ENCODE measurements around the gene GPRIN1.

Gene GPRIN1

GRCh38 chr5:176644294-176644693, 34.3 kb upstream of the GPRIN1 start:
- in situ Hi-C loops (cut with MboI; ENCODE audit: low sequenced_read_pairs) = no loop called here

GRCh38 chr5:176643491-176644219, 33.7 kb upstream of the GPRIN1 start:
- in situ Hi-C loops (cut with MboI; ENCODE audit: low sequenced_read_pairs) = no loop called here

- in situ Hi-C loops (cut with MboI; ENCODE audit: low sequenced_read_pairs) = no loop called here
Observed at GRCh38 chr5:176642675-176643490, 32.9 kb upstream of the GPRIN1 start.

GRCh38 chr5:176640616-176641015, 30.7 kb upstream of the GPRIN1 start:
- in situ Hi-C loops (cut with MboI; ENCODE audit: low sequenced_read_pairs) = no loop called here

- in situ Hi-C loops (cut with MboI; ENCODE audit: low sequenced_read_pairs) = no loop called here
Observed at GRCh38 chr5:176639981-176640380, 30.0 kb upstream of the GPRIN1 start.

DNA sequence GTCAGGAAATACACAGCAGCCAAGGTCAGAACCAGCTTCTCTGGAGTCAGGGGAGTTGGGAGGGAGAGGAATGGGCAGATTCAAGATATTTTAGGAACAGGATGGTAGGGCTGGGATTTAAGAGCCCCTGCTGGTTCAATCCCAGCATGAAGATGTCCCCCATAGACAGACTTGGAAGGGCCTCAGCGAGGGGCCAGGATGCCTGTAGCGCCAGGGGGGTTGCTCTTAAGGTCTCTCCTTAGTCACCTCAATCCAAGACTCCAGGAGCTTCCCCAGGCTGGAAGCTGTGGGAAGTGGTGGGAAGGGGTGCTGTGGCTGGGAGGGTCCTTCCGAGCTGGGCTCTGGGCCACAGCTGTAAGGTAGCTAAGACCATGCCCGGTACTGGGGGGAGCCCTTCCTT, 29.3 kb upstream of the GPRIN1 start:
- in situ Hi-C loops (cut with MboI; ENCODE audit: low sequenced_read_pairs) = no loop called here

- in situ Hi-C loops (cut with MboI; ENCODE audit: low sequenced_read_pairs) = no loop called here
Observed at GRCh38 chr5:176638437-176638836, 28.5 kb upstream of the GPRIN1 start.

DNA sequence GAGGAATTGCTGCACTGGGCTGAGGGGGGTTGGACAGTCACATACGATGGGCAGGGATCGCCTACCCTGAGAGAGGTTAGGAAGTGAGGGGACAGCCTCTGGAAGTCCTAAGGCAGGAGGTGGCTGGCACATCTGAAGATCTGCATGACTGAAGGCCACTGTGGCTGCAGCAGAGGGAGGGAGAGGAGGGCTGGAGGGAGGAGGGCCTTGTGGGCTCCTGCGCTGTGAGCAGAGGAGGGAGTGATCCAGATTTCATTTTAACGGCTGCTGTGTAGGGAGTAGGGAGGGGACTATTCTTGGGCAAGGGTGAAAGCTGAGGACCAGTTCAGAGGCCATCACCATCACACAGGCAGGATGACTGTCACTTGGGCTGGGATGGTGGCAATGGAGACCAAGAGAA, 27.6 kb upstream of the GPRIN1 start:
- in situ Hi-C loops (cut with MboI; ENCODE audit: low sequenced_read_pairs) = no loop called here

DNA sequence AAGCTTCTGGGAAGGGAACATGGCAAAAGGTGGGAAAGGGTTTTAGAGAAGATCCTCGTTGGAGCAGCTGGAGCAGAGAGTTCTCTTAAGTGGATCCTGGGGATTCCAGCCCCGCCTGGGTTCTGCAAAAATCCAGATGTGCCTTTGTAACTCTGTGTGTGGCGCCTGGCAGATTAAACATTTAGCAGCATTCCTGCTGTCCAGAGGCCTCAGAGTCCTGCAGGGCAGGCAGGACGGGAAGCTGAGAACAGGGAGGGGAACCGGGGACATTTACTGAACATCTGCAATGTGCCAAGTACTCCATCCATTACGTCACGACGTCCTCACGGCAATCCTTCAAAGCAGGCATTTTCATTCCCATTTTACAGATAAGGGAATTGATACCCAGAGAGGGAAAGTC, 26.5 kb upstream of the GPRIN1 start:
- in situ Hi-C loops (cut with MboI; ENCODE audit: low sequenced_read_pairs) = no loop called here

DNA sequence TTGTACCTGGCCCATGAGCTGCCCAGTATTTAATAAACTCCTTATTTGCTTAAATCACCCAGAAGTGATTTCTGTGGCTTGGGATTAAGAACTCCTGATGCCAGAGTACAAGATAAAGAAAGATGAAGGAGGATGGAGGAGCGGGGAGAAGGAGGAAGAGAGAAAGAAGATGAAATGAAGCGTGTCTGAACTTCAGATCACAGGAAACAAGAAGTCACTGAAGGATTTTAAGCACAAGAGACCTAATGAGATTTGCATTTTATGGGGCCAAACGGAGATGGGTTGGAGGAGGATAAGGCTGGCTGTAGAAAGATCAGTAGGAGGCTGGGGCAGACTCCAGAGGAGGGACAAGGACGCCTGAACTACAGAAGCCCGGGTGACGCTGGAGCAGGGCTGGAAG, 23.6 kb upstream of the GPRIN1 start:
- in situ Hi-C loops (cut with MboI; ENCODE audit: low sequenced_read_pairs) = no loop called here

DNA sequence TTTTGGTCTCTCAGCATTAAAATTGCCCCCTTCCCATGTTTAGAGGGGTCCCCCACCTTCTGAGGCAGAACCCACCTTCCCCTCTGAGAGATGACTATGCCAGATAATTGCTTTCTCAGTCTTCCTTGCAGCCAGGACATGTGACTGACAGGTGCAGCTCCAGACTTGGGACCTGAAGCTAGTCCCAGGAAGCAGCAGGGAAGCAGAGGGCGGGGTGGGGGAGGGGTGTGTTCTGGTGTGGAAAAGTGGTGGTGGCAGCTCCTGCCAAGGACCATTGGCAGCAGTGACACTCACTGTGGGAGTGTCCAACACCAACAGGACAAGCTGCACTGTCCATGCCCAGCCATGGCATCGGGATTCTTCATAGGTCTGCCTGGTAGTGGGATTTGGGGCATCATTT, 22.8 kb upstream of the GPRIN1 start:
- in situ Hi-C loops (cut with MboI; ENCODE audit: low sequenced_read_pairs) = no loop called here

DNA sequence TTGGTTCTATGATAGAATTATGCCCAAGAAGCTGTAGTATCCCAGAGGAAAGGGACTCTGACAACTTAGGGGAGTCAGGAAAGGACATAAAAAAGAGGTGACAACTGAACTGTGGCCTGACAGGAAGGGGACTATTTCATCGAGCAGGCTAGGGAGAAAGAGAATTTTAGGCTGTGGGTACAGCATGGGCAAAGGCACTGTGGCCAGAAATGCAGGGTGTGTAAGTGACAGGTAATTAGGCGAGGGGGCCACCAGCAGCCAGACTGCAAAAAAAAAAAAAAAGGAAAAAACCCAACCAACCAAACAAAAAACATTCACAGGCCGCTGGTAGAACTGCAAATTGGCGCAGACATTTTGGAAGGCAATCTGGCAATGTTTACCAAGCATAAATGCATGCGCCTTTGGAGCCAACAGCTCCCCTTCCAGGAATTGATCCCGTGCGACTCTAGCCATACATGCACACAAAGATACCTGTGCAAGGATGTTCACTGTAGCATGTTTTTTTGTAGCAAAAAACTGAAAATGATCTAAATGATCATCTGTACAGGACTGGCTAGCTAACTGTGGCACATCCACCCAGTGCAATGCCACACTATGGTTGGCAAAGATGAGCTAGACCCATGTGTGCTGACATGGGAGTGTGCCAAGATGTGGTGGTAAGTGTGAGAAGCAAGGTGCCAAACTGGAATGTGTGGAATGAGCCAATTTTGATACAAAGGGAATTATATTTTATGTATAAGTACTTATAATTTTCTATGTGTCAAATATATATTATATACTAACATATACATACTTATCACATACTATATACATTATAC, 21.6 kb upstream of the GPRIN1 start:
- in situ Hi-C loops (cut with MboI; ENCODE audit: low sequenced_read_pairs) = no loop called here

DNA sequence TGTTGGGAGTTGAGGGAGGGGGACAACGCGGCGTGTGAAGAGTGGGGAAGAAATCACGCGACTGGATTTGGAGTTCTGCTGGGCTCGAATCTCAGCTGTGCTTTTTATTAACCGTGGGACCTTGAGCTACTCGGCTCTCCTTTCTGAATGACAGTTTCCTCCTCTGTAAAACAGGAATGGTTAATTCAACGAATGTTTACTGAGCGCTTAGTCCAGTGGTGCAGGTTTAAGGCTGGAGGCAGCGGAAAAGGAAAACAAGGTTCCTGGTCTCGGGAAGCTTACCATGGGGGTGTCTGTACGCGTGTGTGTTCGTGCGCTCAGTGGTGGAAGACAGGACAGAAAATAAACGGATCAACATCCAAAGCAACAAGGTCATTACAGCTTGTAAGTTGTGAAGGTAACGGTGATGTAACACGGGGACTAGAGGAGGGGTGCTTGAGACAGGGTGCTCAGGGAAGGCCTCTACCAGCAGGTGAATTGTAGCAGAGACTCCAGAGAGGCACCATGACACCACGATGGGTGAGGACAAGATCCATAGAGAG, 20.8 kb upstream of the GPRIN1 start:
- in situ Hi-C loops (cut with MboI; ENCODE audit: low sequenced_read_pairs) = no loop called here

- in situ Hi-C loops (cut with MboI; ENCODE audit: low sequenced_read_pairs) = no loop called here
Observed at GRCh38 chr5:176629853-176630680, 20.1 kb upstream of the GPRIN1 start, which contains the start of the genes EIF4E1B and SNCB. EIF4E1B (plus strand) TSS chr5:176630675; CDS start chr5:176642788, 12,113 bp downstream. SNCB (minus strand) TSS chr5:176630534; CDS start chr5:176629654, 880 bp downstream.

- in situ Hi-C loops (cut with MboI; ENCODE audit: low sequenced_read_pairs) = no loop called here
Observed at GRCh38 chr5:176629317-176629852, 19.4 kb upstream of the GPRIN1 start.

DNA sequence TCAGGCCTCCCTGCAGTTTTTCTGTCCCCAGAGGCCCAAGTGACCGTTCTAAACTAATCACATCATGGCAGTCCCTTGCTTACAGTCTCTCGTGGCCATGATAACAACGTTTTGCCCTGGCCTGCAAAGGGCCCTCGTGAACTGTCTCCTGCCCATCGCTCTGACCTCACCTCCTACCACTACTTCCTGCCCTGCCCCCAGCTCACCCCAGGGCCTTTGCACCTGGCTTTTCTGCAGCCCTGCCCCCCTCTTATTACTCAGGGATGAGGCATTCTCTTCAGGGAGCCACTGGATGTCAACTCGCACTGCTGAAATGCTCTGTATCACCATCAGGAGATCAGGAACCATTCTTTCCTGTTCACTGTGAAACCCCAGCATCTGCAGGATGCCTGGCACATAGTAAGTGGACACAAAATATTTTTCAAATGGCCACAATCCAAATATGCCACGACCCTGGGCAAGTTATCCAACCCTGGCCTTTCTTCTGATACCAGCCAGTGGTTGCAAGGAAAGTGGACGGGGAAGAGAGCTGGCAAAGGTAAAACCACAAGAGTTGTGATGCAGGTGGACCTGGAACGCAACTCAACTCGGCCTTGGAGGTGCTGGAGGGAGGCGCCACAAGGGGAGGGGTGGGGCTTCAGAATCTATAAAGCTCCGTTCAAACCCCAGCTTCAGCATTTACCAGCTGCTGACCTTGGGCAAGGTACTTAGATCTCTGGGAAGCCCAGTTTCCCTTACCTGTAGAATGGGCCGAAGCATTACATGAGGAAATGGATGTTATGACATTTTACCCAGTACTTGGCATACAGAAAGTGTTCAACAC, 18.7 kb upstream of the GPRIN1 start:
- in situ Hi-C loops (cut with MboI; ENCODE audit: low sequenced_read_pairs) = no loop called here

- in situ Hi-C loops (cut with MboI; ENCODE audit: low sequenced_read_pairs) = no loop called here
Observed at GRCh38 chr5:176627582-176627981, 17.6 kb upstream of the GPRIN1 start.

- in situ Hi-C loops (cut with MboI; ENCODE audit: low sequenced_read_pairs) = no loop called here
Observed at GRCh38 chr5:176626876-176627236, 16.9 kb upstream of the GPRIN1 start.
